Tibial nerve (tissue), 4 donors: ENCODE results near the gene NPLOC4. TPM values are rescaled to one million over a fixed set of nuclear protein-coding genes. Genes with fewer than 3 reads are reported as not detected.

Source experiments
- DNase-seq, 2 donors: peaks; one replicate each; pipeline ENCODE4 v3.0.0-alpha.2; 2019; ENCODE audit warnings: low spot score in 2 of 2
- H3K27ac ChIP-seq, 4 donors: fragments of 200-600 bp; sonication (generic) in 3 of 4; one replicate each; pipeline ENCODE4 v1.5.1; 2017 to 2019; ENCODE audit warnings: mild to moderate bottlenecking in 1 of 4
- H3K27me3 ChIP-seq, 2 donors: fragments of 200-600 bp; sonication (generic) in 1 of 2; one replicate each; pipeline versions ENCODE4 v1.5.1 to v1.6.0; 2017 to 2019
- H3K36me3 ChIP-seq, 3 donors: fragments of 200-600 bp; sonication (generic); one replicate each; pipeline ENCODE4 v1.5.1; 2018 to 2019
- H3K4me1 ChIP-seq, 4 donors: fragments of 200-600 bp; sonication (generic) in 3 of 4; one replicate each; pipeline ENCODE4 v1.5.1; 2017 to 2019
- H3K4me3 ChIP-seq, 4 donors: fragments of 200-600 bp; sonication (generic) in 3 of 4; one replicate each; pipeline ENCODE4 v1.5.1; 2017 to 2019; ENCODE audit warnings: mild to moderate bottlenecking in 1 of 4, moderate library complexity in 1 of 4
- H3K9me3 ChIP-seq, 4 donors: fragments of 200-600 bp; sonication (generic) in 3 of 4; one replicate each; pipeline ENCODE4 v1.5.1; 2017 to 2019
- EP300 ChIP-seq, 2 donors: sonication (generic); formaldehyde crosslinking; IDR thresholded peaks; one replicate each; pipeline ENCODE4 v1.6.1; 2017; ENCODE audit warnings: antibody characterized with exemption in 2 of 2, mild to moderate bottlenecking in 1 of 2
- POLR2A ChIP-seq, 2 donors: fragments of 450-650 bp; IDR thresholded peaks; one replicate each; pipeline ENCODE4 v1.6.1; 2017; ENCODE audit warnings: antibody characterized with exemption in 2 of 2, mild to moderate bottlenecking in 2 of 2, moderate library complexity in 2 of 2
- WGBS, 2 donors: methylation state at CpG; one replicate each; pipeline ENCODE4 v1.1.5; 2018; 5-methylcytosine and 5-hydroxymethylcytosine counted together
- total RNA-seq, 4 donors: library from RNA; depleted of rRNA; stranded (reverse); fragments of >200 nt; gene quantifications; one replicate each; pipeline ENCODE4 v1.1.0, GENCODE V29; 2016
- TF ChIP-seq, protein P1 (sequence below), 5 experiments: fragments of 200-600 bp in 3 of 5; fragments of 450-650 bp in 2 of 5; sonication (generic) in 3 of 5; IDR thresholded peaks; one replicate each; pipeline ENCODE4 v1.5.1; 2016 to 2019; ENCODE audit warnings: antibody characterized with exemption in 5 of 5, mild to moderate bottlenecking in 3 of 5, moderate library complexity in 2 of 5

NPLOC4 gene
- total RNA-seq, 4 donors from 2014 or later: 51.1 to 79.2 (median 62.1) TPM

- Histone ChIP-seq H3K4me1 (peaks cover 3 to 32% (median 21%) of the 10 kb centered on the region in 4 donors), H3K27me3 (no peaks in the 10 kb centered on the region), H3K9me3 (no peaks in the 10 kb centered on the region), H3K27ac (no peak overlapping the region), H3K36me3 (peaks cover 0 to 82% (median 7%) of the 10 kb centered on the region in 3 donors), H3K4me3 (no peak overlapping the region)
- no peak for DNase-seq
- TF ChIP-seq EP300 (IDR thresholded peaks at IDR 0.05): no peak
- TF ChIP-seq POLR2A (IDR thresholded peaks at IDR 0.05): no peak
- TF ChIP-seq, protein P1, sequence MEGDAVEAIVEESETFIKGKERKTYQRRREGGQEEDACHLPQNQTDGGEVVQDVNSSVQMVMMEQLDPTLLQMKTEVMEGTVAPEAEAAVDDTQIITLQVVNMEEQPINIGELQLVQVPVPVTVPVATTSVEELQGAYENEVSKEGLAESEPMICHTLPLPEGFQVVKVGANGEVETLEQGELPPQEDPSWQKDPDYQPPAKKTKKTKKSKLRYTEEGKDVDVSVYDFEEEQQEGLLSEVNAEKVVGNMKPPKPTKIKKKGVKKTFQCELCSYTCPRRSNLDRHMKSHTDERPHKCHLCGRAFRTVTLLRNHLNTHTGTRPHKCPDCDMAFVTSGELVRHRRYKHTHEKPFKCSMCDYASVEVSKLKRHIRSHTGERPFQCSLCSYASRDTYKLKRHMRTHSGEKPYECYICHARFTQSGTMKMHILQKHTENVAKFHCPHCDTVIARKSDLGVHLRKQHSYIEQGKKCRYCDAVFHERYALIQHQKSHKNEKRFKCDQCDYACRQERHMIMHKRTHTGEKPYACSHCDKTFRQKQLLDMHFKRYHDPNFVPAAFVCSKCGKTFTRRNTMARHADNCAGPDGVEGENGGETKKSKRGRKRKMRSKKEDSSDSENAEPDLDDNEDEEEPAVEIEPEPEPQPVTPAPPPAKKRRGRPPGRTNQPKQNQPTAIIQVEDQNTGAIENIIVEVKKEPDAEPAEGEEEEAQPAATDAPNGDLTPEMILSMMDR (IDR thresholded peaks at IDR 0.05): no peak
- WGBS, 2 donors: 91% methylated on average over 16 of the region's 16 CpGs
These were observed 71.7 kb downstream of the NPLOC4 start for GRCh38 chr17:81565231-81565630.

DNA sequence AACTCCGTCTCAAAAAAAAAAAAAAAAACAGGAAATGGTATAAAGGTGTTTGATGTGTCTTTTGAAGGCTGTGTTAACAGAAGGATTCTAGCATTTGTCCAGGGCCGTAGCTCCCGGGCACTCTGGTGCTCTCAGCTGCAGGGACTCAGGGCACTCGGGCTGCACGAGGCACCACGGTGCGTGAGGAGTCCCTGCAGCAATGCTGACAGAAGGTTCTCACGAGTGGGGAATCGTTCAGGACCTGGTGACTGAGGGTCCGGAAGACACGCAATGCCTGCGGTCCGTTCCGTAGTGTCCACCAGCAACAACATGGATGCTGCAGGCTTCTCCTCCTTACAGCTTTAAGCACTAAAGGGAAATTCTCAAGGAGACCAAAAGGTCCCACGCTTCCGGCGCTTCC, 72.1 kb downstream of the NPLOC4 start:
- TF ChIP-seq EP300 (IDR thresholded peaks at IDR 0.05) (no peak), POLR2A (IDR thresholded peaks at IDR 0.05) (no peak)
- TF ChIP-seq, protein P1 (IDR thresholded peaks at IDR 0.05): no peak
- no peak overlapping the region for H3K27ac ChIP-seq
- H3K4me3 ChIP-seq: no peak overlapping the region
- DNase-seq: no peak
- 84 to 91% methylated on average over 16 to 17 of the region's 17 CpGs for WGBS, 2 donors
- peaks cover 3 to 32% (median 21%) of the 10 kb centered on the region in 4 donors for H3K4me1 ChIP-seq
- no peaks in the 10 kb centered on the region for H3K27me3 ChIP-seq
- no peaks in the 10 kb centered on the region for H3K9me3 ChIP-seq
- peaks cover 0 to 82% (median 7%) of the 10 kb centered on the region in 3 donors for H3K36me3 ChIP-seq

DNA sequence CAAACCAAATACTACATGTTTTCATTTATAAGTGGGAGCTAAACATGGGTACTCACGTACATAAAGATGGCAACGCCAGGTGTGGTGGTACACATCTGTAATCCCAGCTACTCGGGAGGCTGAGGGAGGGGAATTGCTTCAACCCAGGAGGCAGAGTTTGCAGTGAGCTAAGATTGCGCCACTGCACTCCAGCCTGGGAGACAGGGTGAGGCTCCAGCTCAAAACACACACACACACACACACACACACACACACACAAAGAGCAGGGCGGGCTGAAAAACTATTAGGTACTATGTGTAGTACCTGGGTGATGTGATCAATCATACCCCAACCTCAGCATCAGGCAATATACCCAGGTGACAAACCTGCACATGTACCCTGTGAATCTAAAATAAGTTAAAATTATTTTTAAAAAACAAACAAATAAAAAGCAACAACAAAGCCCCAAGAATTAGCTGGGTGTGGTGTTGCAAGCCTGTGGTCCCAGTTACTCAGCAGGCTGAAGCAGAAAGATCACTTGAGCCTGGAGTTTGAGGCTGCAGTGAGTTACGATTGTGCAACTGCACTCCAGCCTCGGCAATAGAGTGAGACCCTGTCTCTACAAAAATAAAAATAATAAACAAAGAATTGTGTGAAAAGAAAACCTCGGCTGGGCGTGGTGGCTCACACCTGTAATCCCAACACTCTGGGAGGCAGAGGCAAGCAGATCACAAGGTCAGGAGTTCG, 72.9 kb downstream of the NPLOC4 start:
- TF ChIP-seq EP300 (IDR thresholded peaks at IDR 0.05): no peak
- TF ChIP-seq, protein P1 (IDR thresholded peaks at IDR 0.05): no peak
- no peak for TF ChIP-seq POLR2A (IDR thresholded peaks at IDR 0.05)
- Histone ChIP-seq H3K36me3 (peaks cover 0 to 80% (median 8%) of the 10 kb centered on the region in 3 donors), H3K27ac (no peak overlapping the region), H3K27me3 (no peaks in the 10 kb centered on the region), H3K4me1 (peaks cover 3 to 32% (median 21%) of the 10 kb centered on the region in 4 donors), H3K9me3 (no peaks in the 10 kb centered on the region), H3K4me3 (no peak overlapping the region)
- WGBS, 2 donors: 82 to 87% methylated on average over 10 of the region's 10 CpGs
- no peak for DNase-seq

- H3K4me1 ChIP-seq: peaks cover 3 to 12% (median 7%) of the 10 kb centered on the region in 4 donors
- no peak for TF ChIP-seq POLR2A (IDR thresholded peaks at IDR 0.05)
- TF ChIP-seq EP300 (IDR thresholded peaks at IDR 0.05): no peak
- TF ChIP-seq, protein P1 (IDR thresholded peaks at IDR 0.05): no peak
- no peak overlapping the region for H3K27ac ChIP-seq
- no peaks in the 10 kb centered on the region for H3K27me3 ChIP-seq
- no peaks in the 10 kb centered on the region for H3K9me3 ChIP-seq
- no peak overlapping the region for H3K4me3 ChIP-seq
- peaks cover 0 to 94% (median 7%) of the 10 kb centered on the region in 3 donors for H3K36me3 ChIP-seq
- WGBS, 2 donors: 77 to 78% methylated on average over 4 of the region's 4 CpGs
- DNase-seq: no peak
These were observed 75.4 kb downstream of the NPLOC4 start for GRCh38 chr17:81561494-81561885.
